Measurements from ENCODE around the gene METTL14.

METTL14 gene

DNA sequence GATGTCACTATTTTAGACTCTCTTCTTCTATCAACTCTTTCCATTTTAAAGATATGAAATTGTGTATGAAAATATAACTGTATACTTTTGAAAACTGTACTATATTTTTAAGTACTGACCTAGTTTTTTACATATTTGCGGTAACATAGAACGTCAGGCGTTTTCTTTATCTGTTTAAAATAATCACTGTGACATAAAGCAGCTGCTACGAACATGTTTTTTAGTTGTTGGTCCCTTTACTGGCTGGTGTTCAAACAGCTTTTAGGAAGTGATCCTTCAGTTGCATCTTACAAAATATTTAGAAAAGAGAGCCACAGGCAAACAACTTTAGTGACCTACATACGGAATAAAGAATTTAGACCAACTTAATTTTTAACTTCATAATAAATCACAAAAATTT, 73.1 kb downstream of the METTL14 start:
- peaks cover 14 to 38% of the 10 kb centered on the region in 2 donors for H3K36me3 Mint-ChIP-seq
- H3K4me3 Mint-ChIP-seq: no peak overlapping the region
- peaks cover 16 to 22% of the 10 kb centered on the region in 2 donors for H3K4me1 Mint-ChIP-seq
- DNase-seq (no peak), ATAC-seq (replicated peaks) (no peak)
- H3K27me3 Mint-ChIP-seq: no peaks in the 10 kb centered on the region
- H3K27ac Mint-ChIP-seq: no peak overlapping the region
- H3K9me3 Mint-ChIP-seq: no peaks in the 10 kb centered on the region

DNA sequence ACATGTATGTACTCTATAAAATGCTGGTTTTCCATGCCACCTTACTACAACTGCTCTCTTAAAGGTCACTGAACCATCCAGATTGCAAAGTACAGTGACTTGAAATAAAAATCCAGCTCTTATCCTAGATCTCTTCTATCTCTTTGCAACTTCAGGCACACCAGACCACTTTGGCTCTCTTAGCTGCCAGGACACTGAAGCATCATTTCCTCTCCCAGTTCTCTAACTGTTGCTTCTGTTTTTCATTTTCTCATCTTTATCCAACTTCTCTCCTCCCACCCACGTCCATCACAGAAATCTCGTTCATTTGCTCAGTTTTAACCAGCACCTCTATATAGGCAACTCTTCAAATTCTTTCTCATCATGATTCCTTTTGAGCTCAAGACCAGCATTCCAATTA, 74.3 kb downstream of the METTL14 start:
- DNase-seq (no peak), ATAC-seq (replicated peaks) (no peak)
- Mint-ChIP-seq H3K27me3 (no peaks in the 10 kb centered on the region), H3K36me3 (peaks cover 21 to 49% of the 10 kb centered on the region in 2 donors), H3K4me1 (peaks cover 16 to 22% of the 10 kb centered on the region in 2 donors), H3K9me3 (no peaks in the 10 kb centered on the region), H3K27ac (no peak overlapping the region), H3K4me3 (no peak overlapping the region)

DNA sequence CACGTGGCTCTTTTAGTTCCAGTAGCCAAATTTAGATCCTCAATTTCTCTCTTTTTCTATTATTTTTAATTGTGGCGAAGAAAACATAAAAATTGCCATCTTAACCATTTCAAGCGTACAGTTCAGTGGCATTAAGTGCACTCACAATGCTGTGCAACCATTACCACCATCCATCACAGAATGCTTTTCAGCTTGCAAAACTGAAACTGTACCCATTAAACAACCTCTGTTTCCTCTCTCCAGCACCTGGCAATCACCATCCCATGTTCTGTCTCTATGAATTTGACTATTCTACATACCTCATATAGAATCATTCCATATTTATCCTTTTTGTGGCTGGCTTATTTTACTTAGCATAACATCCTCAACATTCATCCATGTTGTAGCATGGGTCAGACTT, 74.9 kb downstream of the METTL14 start:
- Mint-ChIP-seq H3K9me3 (no peaks in the 10 kb centered on the region), H3K4me3 (no peak overlapping the region), H3K36me3 (peaks cover 21 to 50% of the 10 kb centered on the region in 2 donors), H3K27ac (no peak overlapping the region), H3K4me1 (peaks cover 16 to 22% of the 10 kb centered on the region in 2 donors), H3K27me3 (no peaks in the 10 kb centered on the region)
- DNase-seq (no peak), ATAC-seq (replicated peaks) (peak; percentile 21 to 24)

DNA sequence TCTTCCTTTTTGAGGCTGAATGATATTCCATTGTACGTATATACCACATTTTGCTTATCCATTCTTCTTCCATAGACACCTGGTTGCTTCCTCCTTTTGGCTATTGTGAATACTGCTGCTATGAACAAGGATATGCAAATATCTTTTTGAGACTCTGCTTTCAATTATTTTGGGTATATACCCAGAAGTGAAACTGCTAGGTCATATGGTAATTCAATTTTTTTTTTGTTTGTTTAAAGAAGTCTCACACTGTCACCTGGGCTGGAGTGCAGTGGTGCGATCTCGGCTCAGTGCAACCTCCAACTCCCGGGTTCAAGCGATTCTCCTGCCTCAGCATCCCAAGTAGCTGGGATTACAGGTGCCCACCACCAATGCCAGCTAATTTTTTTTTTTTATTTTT, 75.3 kb downstream of the METTL14 start:
- peak; percentile 99 for ATAC-seq (replicated peaks)
- Mint-ChIP-seq H3K4me3 (no peak overlapping the region), H3K4me1 (peaks cover 16 to 22% of the 10 kb centered on the region in 2 donors), H3K27ac (no peak overlapping the region), H3K9me3 (no peaks in the 10 kb centered on the region), H3K36me3 (peaks cover 18 to 46% of the 10 kb centered on the region in 2 donors), H3K27me3 (no peaks in the 10 kb centered on the region)
- no peak for DNase-seq

DNA sequence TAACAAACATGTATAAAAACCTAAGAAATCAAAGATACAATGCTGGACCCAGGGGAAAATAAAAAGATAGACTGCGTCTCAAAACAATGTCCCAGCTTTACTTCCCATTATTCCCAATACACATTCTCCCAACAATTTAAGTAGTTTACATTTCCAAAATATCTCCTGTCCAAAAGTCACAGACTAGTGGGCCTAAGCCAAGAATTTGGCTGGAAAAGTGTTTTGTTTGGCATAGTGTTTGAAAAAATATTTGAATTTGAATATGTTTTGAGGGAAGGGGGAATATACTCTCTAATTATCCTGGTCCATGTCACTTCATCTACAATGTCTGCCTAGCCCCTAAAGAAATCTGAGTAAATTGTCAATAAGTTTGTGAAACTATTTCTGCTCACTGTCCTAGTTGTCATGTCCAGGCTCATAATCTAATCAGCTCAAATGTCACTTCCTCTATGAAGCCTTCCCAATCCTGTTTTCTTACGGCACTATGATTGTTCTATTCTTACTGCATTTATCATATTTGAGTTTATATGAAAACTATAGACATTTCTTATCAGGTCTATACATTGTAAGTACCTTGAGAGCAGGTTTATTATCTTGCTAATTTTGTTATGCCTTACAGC, 76.3 kb downstream of the METTL14 start:
- peaks cover 16 to 22% of the 10 kb centered on the region in 2 donors for H3K4me1 Mint-ChIP-seq
- no peak for DNase-seq
- H3K27ac Mint-ChIP-seq: no peak overlapping the region
- H3K27me3 Mint-ChIP-seq: no peaks in the 10 kb centered on the region
- no peaks in the 10 kb centered on the region for H3K9me3 Mint-ChIP-seq
- no peak overlapping the region for H3K4me3 Mint-ChIP-seq
- ATAC-seq (replicated peaks): no peak
- H3K36me3 Mint-ChIP-seq: peaks cover 20 to 42% of the 10 kb centered on the region in 2 donors

DNA sequence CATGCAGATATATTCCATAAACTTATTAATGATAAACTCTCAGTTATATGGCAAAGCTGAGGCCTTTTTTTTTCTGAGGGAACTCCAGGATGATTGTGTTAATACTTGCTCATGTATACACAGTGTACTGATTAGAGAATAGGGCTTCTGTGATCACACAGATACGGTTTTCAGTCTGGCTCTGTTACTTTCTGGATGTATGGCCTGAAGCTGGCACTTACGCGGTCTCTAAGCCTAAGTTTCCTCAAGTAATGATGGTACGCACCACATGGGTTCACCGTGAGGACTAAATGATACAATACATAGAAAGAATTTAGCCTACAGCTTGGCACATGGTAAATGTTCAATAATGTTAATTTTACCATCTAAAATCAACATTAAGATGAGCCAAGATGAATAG, 77.0 kb downstream of the METTL14 start:
- H3K27me3 Mint-ChIP-seq: no peaks in the 10 kb centered on the region
- H3K4me3 Mint-ChIP-seq: no peak overlapping the region
- no peaks in the 10 kb centered on the region for H3K9me3 Mint-ChIP-seq
- H3K4me1 Mint-ChIP-seq: peaks cover 16 to 22% of the 10 kb centered on the region in 2 donors
- ATAC-seq (replicated peaks): no peak
- no peak overlapping the region for H3K27ac Mint-ChIP-seq
- peaks cover 26 to 45% of the 10 kb centered on the region in 2 donors for H3K36me3 Mint-ChIP-seq
- no peak for DNase-seq

DNA sequence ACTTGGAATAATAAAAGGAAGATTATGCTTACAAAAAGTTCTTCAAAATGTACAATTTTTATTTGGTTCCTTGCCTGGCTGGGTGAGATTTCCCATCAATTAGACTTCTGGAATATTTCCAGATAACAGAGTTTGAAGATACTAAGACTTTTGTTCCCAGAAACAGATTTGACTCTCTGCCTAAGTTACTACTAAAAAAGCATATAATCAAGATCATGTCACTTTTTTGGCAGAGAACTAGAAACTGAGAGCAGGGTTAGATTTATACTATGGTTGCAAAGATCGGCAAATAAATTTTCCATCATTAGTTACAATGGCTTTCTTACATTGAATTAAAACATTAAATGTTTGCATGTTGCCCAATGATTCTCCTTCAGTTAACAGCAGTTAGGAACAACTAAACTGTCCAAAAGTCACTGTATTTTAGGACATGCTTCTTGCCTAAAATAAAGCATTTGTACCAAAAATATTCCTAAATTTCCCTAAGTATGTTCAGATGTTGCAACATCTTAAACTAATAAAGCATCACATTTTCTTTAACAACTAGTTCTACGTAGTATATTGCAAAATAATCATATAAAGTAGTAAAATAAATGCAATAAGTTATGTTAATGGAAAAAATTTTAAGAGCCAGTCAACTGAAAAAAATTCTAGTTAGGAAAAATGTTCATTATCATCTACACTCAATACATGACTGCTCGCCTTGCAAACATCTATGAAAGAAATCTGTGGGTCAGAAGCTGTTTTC, 77.7 kb downstream of the METTL14 start:
- Mint-ChIP-seq H3K4me1 (peaks cover 16 to 22% of the 10 kb centered on the region in 2 donors), H3K36me3 (peaks cover 26 to 40% of the 10 kb centered on the region in 2 donors), H3K27ac (no peak overlapping the region), H3K27me3 (no peaks in the 10 kb centered on the region), H3K9me3 (no peaks in the 10 kb centered on the region), H3K4me3 (no peak overlapping the region)
- ATAC-seq (replicated peaks): no peak
- no peak for DNase-seq
